T-cell (primary cell): ENCODE results near the gene TCERG1L. TPM values are rescaled to one million over a fixed set of nuclear protein-coding genes. Genes with fewer than 3 reads are reported as not detected.

Experiments
- ATAC-seq, 4 experiments: fragments of 200-7000 bp in 3 of 4; fragments of 150-1000 bp in 1 of 4; cut with Tn5 transposase; replicated peaks in 1 of 4; 1 replicate in 3 of 4; 2 replicates in 1 of 4; pipeline ENCODE4 v1.10.0; 2021; ENCODE audit warnings: moderate library complexity in 3 of 4, mild to moderate bottlenecking in 2 of 4, moderate number of reproducible peaks in 1 of 4
- CTCF ChIA-PET, 2 donors: fragments of 300-600 bp; sonication (Branson Sonifier 250); formaldehyde crosslinking; loops; one replicate each; lab custom pipeline; 2022; ENCODE audit warnings: antibody characterized with exemption in 2 of 2; lab: Charles Lee
- POLR2A ChIA-PET, 2 donors: fragments of 300-600 bp; sonication (Branson Sonifier 250); formaldehyde crosslinking; loops; one replicate each; lab custom pipeline; 2022; ENCODE audit warnings: antibody characterized with exemption in 2 of 2; lab: Charles Lee
- DNase-seq, 35 experiments: peaks; one replicate each; pipeline versions ENCODE4 v3.0.0 to v3.0.0-alpha.2; 2013 to 2023
- H3K27ac ChIP-seq: one replicate; pipeline ENCODE4 v1.5.1; 2013; ENCODE audit warnings: low read length
- H3K27me3 ChIP-seq, 2 experiments: replicated peaks in 1 of 2; 1 replicate in 1 of 2; 2 replicates in 1 of 2; pipeline versions ENCODE4 v1.6.1 to v1.7.0; 2013; ENCODE audit warnings: low read length in 1 of 2, mixed read lengths in 1 of 2; ENCODE audit not compliant: control insufficient read depth in 2 of 2, insufficient read depth in 2 of 2; ENCODE audit errors: extremely low read depth in 1 of 2
- H3K36me3 ChIP-seq, 2 donors: 1 replicate in 1 of 2; 2 replicates in 1 of 2; pipeline versions ENCODE4 v1.6.1 to v1.7.0; 2013; ENCODE audit warnings: low read length in 1 of 2; ENCODE audit not compliant: control insufficient read depth in 2 of 2, insufficient read depth in 1 of 2; ENCODE audit errors: extremely low read depth in 1 of 2
- H3K4me1 ChIP-seq, 2 experiments: 1 replicate in 1 of 2; 2 replicates in 1 of 2; pipeline versions ENCODE4 v1.6.1 to v1.7.0; 2013; ENCODE audit warnings: low read length in 2 of 2, mixed read lengths in 1 of 2; ENCODE audit not compliant: insufficient read depth in 2 of 2, control insufficient read depth in 1 of 2; ENCODE audit errors: extremely low read depth in 1 of 2
- H3K4me3 ChIP-seq, 2 donors: 1 replicate in 1 of 2; 2 replicates in 1 of 2; pipeline versions ENCODE4 v1.5.1 to v1.7.0; 2013; ENCODE audit warnings: mild to moderate bottlenecking in 2 of 2, low read length in 1 of 2, moderate library complexity in 1 of 2; ENCODE audit not compliant: control insufficient read depth in 1 of 2; ENCODE audit errors: extremely low read depth in 1 of 2
- H3K9me3 ChIP-seq: 2 replicates; pipeline ENCODE4 v1.7.0; 2013
- H3K27ac Mint-ChIP-seq, 2 donors: one replicate each; pipeline ENCODE4 v1.8.0; 2020 to 2021; ENCODE audit warnings: mild to moderate bottlenecking in 2 of 2, mixed read lengths in 2 of 2
- H3K27me3 Mint-ChIP-seq, 2 donors: one replicate each; pipeline ENCODE4 v1.8.0; 2021 to 2022; ENCODE audit warnings: mixed read lengths in 2 of 2
- H3K36me3 Mint-ChIP-seq: one replicate; pipeline ENCODE4 v1.8.0; 2021; ENCODE audit warnings: mixed read lengths
- H3K4me1 Mint-ChIP-seq, 3 donors: one replicate each; pipeline ENCODE4 v1.8.0; 2020 to 2022; ENCODE audit warnings: mixed read lengths in 3 of 3, mild to moderate bottlenecking in 1 of 3
- H3K4me3 Mint-ChIP-seq, 3 donors: one replicate each; pipeline ENCODE4 v1.8.0; 2020 to 2022; ENCODE audit warnings: mild to moderate bottlenecking in 3 of 3, mixed read lengths in 3 of 3, moderate library complexity in 3 of 3
- H3K9me3 Mint-ChIP-seq, 3 donors: one replicate each; pipeline ENCODE4 v1.8.0; 2020 to 2022; ENCODE audit warnings: mixed read lengths in 3 of 3
- WGBS: methylation state at CpG from one replicate; pipeline ENCODE4 v1.1.5; 2013; ENCODE audit warnings: missing lambda C conversion rate; ENCODE audit not compliant: insufficient coverage; 5-methylcytosine and 5-hydroxymethylcytosine counted together
- total RNA-seq, 35 experiments: library from RNA in 6 of 35; stranded (reverse) in 6 of 35; fragments of 120-200 nt in 1 of 35; gene quantifications; one replicate each; pipeline versions ENCODE4 v1.2.1 to v1.2.4 and lab custom pipeline; 2013 to 2026

The TCERG1L gene
- total RNA-seq, 5 donors from 2014 or later (not counting 1 experiment from before 2014, with no cell fraction given), result 0.13 to 0.29 (median 0.21) TPM; not detected in 1

DNA sequence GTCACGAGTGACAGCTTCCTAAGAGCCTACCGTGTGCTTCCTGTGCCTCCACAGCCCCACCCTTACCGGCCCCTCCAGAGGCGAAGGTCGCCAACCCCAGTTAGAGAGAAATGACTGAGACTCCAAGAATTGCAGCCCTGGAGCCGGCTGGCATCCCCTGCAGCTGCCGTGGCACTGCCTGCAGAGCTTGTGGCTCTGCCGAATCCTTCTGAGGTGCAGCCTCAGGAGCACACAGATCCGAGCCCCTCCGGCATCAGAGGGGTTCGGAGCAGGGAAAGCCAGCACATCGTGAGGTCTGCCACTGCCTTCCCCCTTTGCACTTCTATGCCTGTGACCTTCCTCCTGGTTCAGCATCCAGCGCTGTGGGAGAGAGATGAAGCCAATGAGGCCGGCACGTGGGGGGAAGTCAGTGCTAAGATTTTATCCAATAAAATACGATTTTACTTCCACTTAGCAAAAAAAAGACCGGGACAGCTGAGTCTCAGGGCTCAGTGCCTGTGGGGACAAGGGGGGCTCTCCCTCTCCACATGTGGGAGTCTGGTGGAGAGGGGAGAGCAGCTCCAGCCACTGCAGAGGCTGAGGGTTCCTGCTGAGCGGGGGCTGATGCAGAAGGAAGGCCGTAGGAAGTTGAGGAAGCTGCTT lies 80.1 kb downstream of the TCERG1L start:
- no peak for ATAC-seq
- ChIA-PET POLR2A (no interaction called here), CTCF (no interaction called here)
- H3K9me3 Mint-ChIP-seq, result peaks cover 0 to 4% (median 0%) of the 10 kb centered on the region in 3 donors
- no peaks in the 10 kb centered on the region for H3K4me1 ChIP-seq
- no peak overlapping the region for H3K4me3 Mint-ChIP-seq
- peaks cover 0 to 2% of the 10 kb centered on the region in 2 experiments for H3K27me3 ChIP-seq
- H3K36me3 ChIP-seq, result no peaks in the 10 kb centered on the region
- no peaks in the 10 kb centered on the region for H3K36me3 Mint-ChIP-seq
- H3K4me3 ChIP-seq, result no peak overlapping the region
- no peak overlapping the region for H3K27ac ChIP-seq
- H3K27ac Mint-ChIP-seq, result no peak overlapping the region
- WGBS, result 76% methylated on average over 10 of the region's 19 CpGs
- no peak for DNase-seq
- no peaks in the 10 kb centered on the region for H3K27me3 Mint-ChIP-seq
- H3K4me1 Mint-ChIP-seq, result no peaks in the 10 kb centered on the region
- no peaks in the 10 kb centered on the region for H3K9me3 ChIP-seq

GRCh38 chr10:131230641-131231322 lies 80.7 kb downstream of the TCERG1L start:
- ATAC-seq (no peak), DNase-seq (no peak)
- no peaks in the 10 kb centered on the region for H3K4me1 Mint-ChIP-seq
- Histone ChIP-seq H3K9me3 (no peaks in the 10 kb centered on the region), H3K27ac (no peak overlapping the region), H3K27me3 (peaks cover 0 to 2% of the 10 kb centered on the region in 2 experiments), H3K36me3 (no peaks in the 10 kb centered on the region), H3K4me1 (no peaks in the 10 kb centered on the region), H3K4me3 (no peak overlapping the region)
- no peaks in the 10 kb centered on the region for H3K36me3 Mint-ChIP-seq
- WGBS, result 86% methylated on average over 14 of the region's 15 CpGs
- no peaks in the 10 kb centered on the region for H3K27me3 Mint-ChIP-seq
- no peak overlapping the region for H3K27ac Mint-ChIP-seq
- ChIA-PET CTCF (interaction anchor here in 1 of 2 donors (0.5 kb wide), 1 partner anchor 10 kb away, joined by 3 read pairs; no protein-coding TSS in a partner anchor), POLR2A (no interaction called here)
- peaks cover 0 to 4% (median 0%) of the 10 kb centered on the region in 3 donors for H3K9me3 Mint-ChIP-seq
- no peak overlapping the region for H3K4me3 Mint-ChIP-seq

DNA sequence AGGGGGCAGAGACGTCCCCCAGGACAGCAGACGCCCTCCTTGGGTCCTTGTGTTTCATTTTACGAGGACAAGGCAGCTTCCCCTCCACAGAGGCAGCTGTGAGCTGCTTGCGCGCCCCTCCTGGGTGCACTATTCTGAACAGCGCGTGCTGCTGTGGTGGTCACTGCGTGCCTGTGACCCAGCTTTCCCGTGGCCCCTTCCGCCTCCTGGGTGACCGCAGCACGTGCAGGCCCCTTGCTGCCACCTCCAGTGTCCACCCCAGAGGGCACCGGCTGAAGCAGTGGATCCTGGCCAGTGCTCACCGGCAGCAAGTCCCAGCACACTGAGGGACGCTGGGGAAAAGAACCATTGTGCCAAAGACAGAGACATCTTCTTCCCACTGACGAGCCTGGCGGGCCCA lies 81.4 kb downstream of the TCERG1L start:
- no peaks in the 10 kb centered on the region for H3K27me3 Mint-ChIP-seq

DNA sequence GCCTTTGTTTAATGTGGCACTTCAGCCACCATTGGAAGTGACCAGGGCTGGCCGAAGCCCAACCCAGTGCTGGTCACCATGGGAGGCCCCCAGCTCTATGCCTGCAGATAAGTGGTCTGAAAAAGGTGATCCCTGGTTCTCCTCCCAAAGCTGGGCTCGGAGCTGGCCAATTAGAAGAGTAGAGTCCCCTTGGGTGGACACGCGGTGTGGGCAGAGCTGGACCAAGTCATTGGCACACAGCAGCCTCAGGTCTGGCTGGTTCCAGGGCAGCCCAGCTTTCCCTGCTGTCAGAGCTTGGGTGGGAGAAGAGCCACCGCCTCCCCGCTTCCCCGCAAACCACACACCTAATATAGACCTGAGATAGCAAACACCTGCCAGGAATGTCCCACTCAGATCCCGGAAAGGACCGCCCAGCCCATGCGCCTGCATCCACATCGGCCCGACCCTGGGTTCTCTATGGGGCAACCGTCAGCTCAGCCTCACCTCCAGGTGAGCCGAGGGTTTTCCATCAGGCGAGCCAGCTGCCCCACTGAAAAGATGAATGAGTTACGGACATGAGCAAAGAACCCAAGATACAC lies 84.3 kb downstream of the TCERG1L start:
- H3K27me3 Mint-ChIP-seq, result no peaks in the 10 kb centered on the region
- Histone ChIP-seq H3K9me3 (no peaks in the 10 kb centered on the region), H3K27me3 (peaks cover 0 to 11% of the 10 kb centered on the region in 2 experiments), H3K27ac (no peak overlapping the region), H3K4me3 (no peak overlapping the region), H3K4me1 (no peaks in the 10 kb centered on the region), H3K36me3 (no peaks in the 10 kb centered on the region)
- H3K9me3 Mint-ChIP-seq, result no peaks in the 10 kb centered on the region
- H3K4me3 Mint-ChIP-seq, result no peak overlapping the region
- ChIA-PET POLR2A (no interaction called here), CTCF (no interaction called here)
- no peaks in the 10 kb centered on the region for H3K4me1 Mint-ChIP-seq
- ATAC-seq, result no peak
- DNase-seq, result no peak
- 91% methylated on average over 11 of the region's 16 CpGs for WGBS
- H3K36me3 Mint-ChIP-seq, result no peaks in the 10 kb centered on the region
- H3K27ac Mint-ChIP-seq, result no peak overlapping the region

More for the DNA sequence above, 81.4 kb downstream of the TCERG1L start:
- H3K9me3 Mint-ChIP-seq, result peaks cover 0 to 4% (median 0%) of the 10 kb centered on the region in 3 donors
- H3K27me3 ChIP-seq, result peaks cover 0 to 2% of the 10 kb centered on the region in 2 experiments
- no peak overlapping the region for H3K4me3 ChIP-seq
- WGBS, result 85% methylated on average over 15 of the region's 17 CpGs
- no peaks in the 10 kb centered on the region for H3K36me3 ChIP-seq
- H3K27ac ChIP-seq, result no peak overlapping the region
- H3K4me1 Mint-ChIP-seq, result no peaks in the 10 kb centered on the region
- no peaks in the 10 kb centered on the region for H3K9me3 ChIP-seq
- no peak for ATAC-seq
- H3K36me3 Mint-ChIP-seq, result no peaks in the 10 kb centered on the region
- H3K4me3 Mint-ChIP-seq, result no peak overlapping the region
- POLR2A ChIA-PET, result no interaction called here
- H3K27ac Mint-ChIP-seq, result no peak overlapping the region
- DNase-seq, result no peak
- H3K4me1 ChIP-seq, result no peaks in the 10 kb centered on the region
- CTCF ChIA-PET, result interaction anchor here in 1 of 2 donors (0.5 kb wide), 1 partner anchor 10 kb away, joined by 3 read pairs; no protein-coding TSS in a partner anchor

DNA sequence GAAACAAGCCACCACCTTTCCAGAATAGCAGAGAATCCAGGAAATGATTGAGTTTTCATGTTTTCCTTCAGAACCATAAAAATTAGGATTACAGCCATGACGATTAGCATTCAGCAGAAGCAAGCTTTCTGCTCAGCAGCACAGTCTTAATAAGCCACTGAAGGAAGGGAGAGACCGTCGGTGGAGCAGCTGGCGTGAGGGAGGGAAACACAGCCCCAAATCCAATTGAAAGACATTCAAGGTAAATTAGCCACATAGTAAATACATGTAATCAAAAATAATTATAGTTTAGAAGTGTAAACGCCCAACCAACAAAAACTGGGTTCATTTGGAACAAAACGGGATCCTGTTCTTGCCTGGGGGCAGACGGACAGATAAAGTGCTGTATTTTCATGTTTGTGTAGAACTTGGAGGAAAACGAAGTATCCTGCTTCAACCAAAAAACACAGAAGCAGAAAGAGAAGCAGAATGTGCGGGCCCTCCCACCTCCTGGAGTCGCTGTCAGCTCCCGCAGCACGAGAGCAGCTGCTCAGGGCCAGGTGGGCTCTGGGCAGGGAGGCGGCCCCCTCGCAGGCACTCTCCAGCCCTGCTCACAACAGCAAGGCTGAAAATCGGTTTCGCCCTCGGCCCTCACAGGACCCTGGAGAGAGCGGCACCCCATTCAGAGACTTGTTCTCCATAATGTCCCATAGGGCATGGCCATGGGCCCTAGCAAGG lies 84.9 kb downstream of the TCERG1L start:
- Mint-ChIP-seq H3K36me3 (no peaks in the 10 kb centered on the region), H3K27ac (no peak overlapping the region), H3K9me3 (no peaks in the 10 kb centered on the region), H3K4me1 (no peaks in the 10 kb centered on the region), H3K27me3 (no peaks in the 10 kb centered on the region), H3K4me3 (no peak overlapping the region)
- Histone ChIP-seq H3K27ac (no peak overlapping the region), H3K4me3 (no peak overlapping the region), H3K9me3 (no peaks in the 10 kb centered on the region), H3K27me3 (peaks cover 0 to 11% of the 10 kb centered on the region in 2 experiments), H3K36me3 (no peaks in the 10 kb centered on the region), H3K4me1 (no peaks in the 10 kb centered on the region)
- no peak for ATAC-seq
- no peak for DNase-seq
- ChIA-PET POLR2A (no interaction called here), CTCF (no interaction called here)
- 84% methylated on average over 10 of the region's 18 CpGs for WGBS

DNA sequence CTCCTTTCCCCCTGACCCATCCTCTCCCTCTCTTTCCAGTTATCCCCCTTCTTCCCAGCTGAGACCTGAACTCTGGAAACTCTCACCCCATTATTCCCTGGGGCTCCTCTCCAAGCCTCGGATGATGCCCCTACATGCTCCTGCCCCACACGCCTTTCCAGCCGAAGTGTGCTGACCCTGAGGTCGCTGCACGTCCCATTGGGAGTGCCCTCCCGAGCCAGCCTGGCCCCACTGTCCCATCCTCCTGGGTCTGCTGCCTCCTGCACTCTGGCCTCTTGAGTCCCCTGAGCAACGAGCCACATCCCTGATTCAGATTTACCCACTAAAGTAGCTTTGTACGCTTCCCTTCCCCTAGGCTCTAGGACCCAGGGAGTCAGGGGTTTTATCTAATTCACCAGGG lies 87.4 kb downstream of the TCERG1L start:
- POLR2A ChIA-PET, result no interaction called here
- Mint-ChIP-seq H3K36me3 (no peaks in the 10 kb centered on the region), H3K9me3 (no peaks in the 10 kb centered on the region), H3K27ac (no peak overlapping the region), H3K4me3 (no peak overlapping the region), H3K4me1 (no peaks in the 10 kb centered on the region), H3K27me3 (no peaks in the 10 kb centered on the region)
- DNase-seq (no peak), ATAC-seq (no peak)
- Histone ChIP-seq H3K4me3 (no peak overlapping the region), H3K36me3 (no peaks in the 10 kb centered on the region), H3K9me3 (no peaks in the 10 kb centered on the region), H3K27ac (no peak overlapping the region), H3K27me3 (peaks cover 0 to 9% of the 10 kb centered on the region in 2 experiments), H3K4me1 (no peaks in the 10 kb centered on the region)
- WGBS, result 85% methylated on average over 7 of the region's 8 CpGs
- CTCF ChIA-PET, result no interaction called here
